Fibroblast of skin of left quadriceps (primary cell): ENCODE results near the gene UTP4.
"Not testable (repeated sequence)": the region's sequence is repeated elsewhere in the genome, so short reads cannot be mapped to it uniquely, and the experiment has no call there.

Experiments
- DNase-seq, 2 experiments: peaks; one replicate each; pipeline ENCODE4 v3.0.0-alpha.2; 2013; ENCODE audit warnings: low read depth in 2 of 2

The UTP4 gene

DNA sequence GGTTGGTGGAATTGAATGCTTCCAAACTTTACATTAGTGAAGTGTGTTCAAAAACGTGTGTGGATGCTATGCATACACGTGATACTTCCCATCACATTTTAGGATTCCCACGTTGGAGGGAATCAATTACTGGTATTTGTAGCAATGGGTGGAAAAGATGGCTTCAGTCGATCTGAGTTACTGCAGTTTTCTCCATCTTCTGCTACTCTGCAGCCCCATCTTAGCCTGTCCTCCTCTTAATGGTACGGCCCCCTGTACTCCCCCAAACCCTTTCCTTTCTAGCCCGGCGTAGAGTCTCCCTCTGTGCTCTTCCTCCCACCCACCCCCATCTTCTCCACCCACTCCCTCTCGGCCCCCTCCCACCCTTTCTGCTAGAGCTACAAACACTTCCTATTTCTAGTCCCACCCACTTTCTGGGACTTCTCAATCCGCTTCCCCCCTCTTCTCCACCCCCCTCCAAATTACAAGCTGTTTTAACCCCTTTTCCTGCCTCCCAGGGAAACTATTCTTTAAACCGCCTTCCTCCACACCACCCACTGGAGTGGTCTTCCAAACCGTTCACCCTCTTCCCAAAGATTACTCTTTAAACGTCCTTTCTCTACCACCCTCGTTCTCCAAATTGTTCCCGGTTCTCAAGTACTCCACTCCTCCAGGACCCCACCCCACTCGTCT, 1.1 kb upstream of the UTP4 start:
- DNase-seq, result no peak

DNA sequence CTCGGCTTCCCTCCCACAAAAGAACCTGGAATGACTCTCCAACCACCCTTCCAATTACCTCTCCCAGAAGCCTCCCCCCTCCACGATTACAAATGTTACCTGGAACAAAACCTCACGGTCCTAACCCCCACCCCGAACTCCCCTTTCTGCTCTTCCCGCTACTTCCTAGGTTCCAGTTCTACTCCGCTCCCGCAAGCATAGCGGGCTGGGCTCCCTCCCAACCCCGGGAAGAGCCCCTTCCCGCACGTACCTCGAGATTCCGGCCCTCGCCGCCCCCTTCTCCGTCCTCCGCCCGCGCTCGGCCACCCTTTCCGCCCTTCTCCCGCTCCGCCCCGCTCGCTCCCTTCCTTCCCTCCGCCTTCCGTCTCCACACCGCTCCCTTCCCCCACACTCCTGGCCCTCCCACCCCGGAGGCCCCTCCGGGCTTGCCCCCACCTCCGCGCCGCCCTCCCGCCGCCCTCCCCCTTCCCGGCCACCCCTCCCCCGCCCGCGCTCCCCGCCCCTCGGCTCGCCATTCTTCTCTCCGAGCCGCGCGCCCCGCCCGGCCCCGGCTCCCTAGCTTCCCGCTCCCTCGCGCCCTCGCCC, 518 bp upstream of the UTP4 start:
- DNase-seq, result peak; percentile 67 to 70

DNA sequence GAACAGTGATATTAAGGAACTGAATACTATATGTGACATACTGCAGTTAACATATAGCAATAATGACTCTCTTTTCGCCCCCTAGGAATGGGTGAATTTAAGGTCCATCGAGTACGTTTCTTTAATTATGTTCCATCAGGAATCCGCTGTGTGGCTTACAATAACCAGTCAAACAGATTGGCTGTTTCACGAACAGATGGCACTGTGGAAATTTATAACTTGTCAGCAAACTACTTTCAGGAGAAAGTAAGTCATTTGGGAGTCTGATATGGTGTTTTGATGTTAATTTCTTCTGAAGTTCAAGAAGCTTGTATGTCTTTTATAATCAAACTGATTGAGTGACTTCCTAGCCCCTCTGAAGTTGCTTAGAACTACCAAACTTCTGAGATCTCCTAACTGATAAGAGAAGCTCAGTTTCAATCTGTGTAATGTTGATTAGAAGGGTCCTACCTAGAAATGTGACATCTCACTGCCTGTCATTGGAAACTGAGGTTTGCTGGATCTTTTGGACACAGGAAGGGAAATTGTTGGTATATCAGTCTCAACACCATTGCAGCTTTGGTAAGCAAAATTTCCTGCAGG, 1.0 kb downstream of the UTP4 start:
- no peak for DNase-seq

- DNase-seq, result no peak
Observed at GRCh38 chr16:69138608-69139007, 6.2 kb downstream of the UTP4 start.

- not testable (repeated sequence) for DNase-seq
Observed at GRCh38 chr16:69139464-69139863, 7.0 kb downstream of the UTP4 start.

- DNase-seq, result no peak
Observed at GRCh38 chr16:69141014-69141413, 8.6 kb downstream of the UTP4 start.

GRCh38 chr16:69141936-69142335, 9.5 kb downstream of the UTP4 start:
- DNase-seq, result no peak

DNA sequence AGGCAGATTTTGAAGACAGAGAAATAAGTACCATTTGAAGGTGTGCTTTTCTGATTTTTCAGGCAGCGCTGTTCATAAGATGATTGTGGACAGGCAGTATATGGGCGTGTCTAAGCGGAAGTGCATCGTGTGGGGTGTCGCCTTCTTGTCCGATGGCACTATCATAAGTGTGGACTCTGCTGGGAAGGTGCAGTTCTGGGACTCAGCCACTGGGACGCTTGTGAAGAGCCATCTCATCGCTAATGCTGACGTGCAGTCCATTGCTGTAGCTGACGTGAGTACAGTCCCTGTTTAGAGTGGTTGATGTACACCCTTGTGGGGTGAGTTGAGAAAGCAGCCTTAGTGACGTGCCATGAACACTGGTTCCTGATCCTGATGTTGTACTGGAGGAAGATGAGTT, 10.7 kb downstream of the UTP4 start:
- DNase-seq, result no peak

GRCh38 chr16:69145658-69146057, 13.2 kb downstream of the UTP4 start:
- no peak for DNase-seq

DNA sequence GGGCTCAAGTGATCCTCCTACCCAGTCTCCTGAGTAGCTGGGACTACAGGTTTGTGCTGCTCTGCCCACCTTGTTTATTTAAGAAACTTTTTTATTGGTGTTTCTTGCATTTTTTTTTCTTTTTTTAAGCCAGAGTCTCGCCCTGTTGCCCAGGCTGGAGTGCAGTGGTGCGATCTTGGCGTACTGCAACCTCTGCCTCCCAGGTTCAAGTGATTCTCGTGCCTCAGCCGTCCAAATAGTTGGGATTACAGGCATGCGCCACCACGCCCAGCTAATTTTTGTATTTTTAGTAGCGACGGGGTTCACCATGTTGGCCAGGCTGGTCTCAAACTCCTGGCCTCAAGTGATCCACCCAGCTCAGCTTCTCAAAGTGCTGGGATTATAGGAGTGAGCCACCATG, 17.2 kb downstream of the UTP4 start:
- DNase-seq, result not testable (repeated sequence)

DNA sequence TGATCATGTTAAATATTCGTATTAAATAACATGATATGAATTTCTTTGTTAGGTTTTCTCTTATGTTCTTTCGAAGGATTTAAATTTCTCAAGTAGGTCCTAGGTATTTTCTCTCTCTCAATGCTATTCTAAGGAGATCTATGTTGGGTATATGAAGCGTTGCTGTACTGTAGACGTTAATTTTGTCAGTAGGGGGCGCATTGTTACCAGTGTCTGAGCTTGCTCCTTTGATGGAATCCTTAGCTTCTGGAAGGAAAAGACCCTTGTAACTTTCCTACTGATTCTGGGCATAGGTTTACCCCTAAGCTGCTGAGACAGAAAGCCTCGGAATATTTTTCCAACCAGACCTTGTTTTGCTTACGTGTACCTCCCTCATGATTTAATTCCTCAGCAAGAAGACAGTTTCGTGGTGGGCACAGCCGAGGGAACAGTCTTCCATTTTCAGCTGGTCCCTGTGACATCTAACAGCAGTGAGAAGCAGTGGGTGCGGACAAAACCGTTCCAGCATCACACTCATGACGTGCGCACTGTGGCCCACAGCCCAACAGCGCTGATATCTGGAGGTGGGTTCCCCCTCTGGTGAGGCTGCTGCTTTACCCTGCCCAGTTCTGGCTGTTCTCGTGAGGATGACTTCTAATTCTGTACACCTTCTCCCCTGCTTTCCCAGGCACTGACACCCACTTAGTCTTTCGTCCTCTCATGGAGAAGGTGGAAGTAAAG, 17.9 kb downstream of the UTP4 start:
- peak; percentile 66 for DNase-seq

GRCh38 chr16:69157196-69157595, 24.7 kb downstream of the UTP4 start:
- DNase-seq, result no peak

- DNase-seq, result no peak
Observed at GRCh38 chr16:69160192-69160591, 27.7 kb downstream of the UTP4 start.

- no peak for DNase-seq
Observed at GRCh38 chr16:69165584-69165983, 33.1 kb downstream of the UTP4 start.

- no peak for DNase-seq
Observed at GRCh38 chr16:69166221-69166833, 33.9 kb downstream of the UTP4 start.

DNA sequence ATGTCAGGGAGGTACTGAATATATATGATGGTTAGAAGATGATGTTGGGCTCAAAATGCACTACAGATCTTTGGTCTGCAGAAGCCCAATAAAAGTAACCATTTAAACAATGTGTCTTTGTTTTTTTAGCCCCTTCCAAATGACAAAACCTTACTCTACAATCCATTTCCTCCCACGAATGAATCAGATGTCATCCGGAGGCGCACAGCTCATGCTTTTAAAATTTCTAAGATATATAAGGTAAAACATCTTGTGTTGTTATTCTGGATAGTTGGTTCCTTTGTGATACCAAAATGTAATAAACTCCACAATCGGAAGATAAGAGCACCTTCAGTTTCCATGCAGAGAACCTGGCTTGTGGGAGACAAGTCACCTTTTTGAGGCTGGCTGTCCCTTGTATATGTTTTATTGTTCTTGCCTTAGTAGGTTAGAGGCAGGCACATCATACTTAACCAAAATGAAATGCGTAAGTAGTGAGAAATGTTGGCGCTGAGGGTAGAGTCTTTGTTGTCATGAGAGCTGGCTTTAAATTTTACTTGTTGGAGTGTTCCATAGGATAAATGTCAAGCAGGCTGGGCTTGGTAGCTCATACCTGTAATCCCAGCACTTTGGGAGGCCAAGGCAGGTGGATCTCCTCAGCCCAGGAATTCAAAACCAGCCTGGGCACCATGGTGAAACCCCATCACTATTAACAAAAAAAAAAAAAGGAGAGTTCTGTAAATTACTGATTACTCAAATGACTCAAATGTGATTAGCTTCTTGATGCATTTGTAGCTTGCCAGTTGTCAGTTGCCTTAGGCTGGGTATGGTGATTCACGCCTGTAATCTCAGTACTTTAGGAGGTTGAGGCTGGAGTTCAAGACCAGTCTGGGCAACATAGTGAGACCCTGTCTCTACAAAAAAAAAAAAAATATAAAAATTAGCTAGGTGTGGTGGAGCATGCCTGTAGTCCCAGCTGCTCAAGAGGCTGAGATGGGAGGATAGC, 34.8 kb downstream of the UTP4 start:
- DNase-seq, result no peak

DNA sequence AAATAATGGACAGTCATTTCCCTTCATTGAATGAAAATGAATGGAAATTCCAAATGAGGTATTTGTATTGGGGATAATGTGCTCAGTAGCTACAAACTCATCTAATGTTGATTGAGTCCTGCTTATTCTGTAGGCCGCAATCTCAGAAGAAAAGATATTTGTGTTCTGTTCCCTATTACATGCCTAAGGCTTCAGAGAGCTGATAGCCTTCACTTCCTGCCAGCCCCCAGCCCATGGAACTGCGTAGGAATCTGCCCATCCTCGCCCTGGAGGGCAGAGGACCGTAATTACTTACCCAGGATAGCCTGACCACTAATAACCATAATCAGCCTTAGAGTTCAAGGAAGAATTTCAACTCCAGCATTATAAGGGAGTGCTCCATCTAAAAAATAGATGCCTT, 36.6 kb downstream of the UTP4 start:
- DNase-seq, result no peak

DNA sequence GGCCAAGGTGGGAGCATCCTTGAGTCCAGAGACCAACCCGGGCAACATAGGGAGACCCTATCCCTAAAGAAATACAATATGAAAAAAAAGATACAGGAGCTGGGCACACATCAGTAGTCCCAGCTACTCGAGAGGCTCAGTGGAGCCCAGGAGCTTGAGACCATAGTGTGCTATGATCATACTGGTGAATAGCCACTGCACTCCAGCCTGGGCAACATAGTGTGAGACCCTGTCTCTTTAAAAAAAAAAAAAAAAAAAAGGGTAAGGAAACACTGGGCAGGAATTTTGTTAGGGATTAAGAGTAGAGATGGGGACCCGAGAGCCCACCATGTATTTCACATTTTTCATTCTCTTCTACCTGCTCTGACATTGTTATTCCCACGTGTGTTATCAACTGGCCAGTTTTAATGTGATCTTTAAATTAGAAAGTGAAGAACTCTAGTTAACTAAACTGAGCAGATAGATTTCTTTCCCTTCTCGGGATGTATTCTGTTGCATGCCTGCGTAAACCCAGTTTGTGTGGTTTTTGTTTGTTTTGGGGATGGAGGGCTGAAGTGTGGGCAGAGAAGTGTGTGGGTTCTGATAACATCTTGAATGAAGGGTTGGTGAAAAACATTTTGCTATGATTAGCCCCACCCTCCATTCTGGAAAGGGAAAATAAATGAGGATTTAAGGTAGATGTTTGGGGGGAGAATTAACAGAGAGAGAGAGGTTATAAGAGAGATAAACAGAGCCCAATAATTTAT, 37.3 kb downstream of the UTP4 start:
- no peak for DNase-seq

DNA sequence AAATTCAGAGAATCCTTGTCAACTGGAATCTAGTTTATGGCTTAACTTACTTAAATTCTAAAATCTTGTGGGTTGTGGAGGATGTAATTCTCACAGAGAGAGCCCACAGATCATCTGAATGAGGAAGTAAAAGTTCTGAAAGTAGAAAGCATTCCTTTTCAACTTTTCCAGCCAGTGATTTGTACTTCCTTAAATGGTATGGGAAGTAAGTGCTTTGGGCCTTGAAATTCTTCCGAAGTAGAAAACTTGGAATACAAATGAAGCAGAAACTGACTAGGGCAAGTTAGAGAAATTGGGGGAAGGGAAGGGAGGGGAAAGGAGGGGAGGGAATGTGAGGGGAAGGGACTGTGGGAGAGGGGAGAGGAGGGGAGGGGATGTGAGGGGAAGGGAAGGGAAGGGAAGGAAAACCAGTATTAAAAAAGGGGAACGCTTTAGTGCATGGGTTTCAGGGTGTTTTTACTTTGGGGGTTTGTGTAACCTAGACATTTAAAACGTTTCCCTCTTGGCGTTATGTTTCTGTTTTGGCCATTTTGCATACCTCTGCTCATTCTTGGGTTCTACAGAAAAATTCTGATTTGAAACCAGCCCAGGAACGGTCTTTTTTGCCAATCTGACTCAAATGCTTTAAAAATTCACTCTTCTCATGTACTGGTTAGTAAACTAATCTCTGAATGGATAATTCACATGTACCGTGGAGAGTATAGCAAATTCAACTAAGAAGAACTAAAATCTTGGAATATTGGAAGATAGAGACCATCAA, 39.1 kb downstream of the UTP4 start:
- peak; percentile 64 to 68 for DNase-seq
